ENCODE measurements around the gene NLRP7.
"Not testable (repeated sequence)": the region's sequence is repeated elsewhere in the genome, so short reads cannot be mapped to it uniquely, and the experiment has no call there.

NLRP7 gene

DNA sequence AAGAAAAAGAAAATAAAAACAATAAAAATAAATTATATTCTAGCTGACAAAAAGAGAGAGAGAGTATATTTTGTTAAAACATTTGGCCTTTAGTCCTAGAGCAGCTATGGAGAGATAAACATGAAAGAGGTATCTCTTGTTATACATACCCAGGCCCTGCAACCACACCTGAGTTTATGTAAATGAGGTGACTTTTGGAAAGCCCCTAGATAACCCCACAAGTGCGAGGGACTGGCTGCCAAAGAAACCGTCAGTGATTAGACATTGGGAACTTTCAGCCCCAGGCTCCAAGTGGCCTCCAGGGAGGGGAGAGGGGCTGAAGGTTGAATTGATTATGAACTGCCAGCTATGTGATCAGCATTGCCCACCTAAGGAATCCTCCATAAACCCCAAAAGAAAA is 2.1 kb upstream of the NLRP7 start:
- TF ChIP-seq POLR2AphosphoS5 (IDR thresholded peaks at IDR 0.05; ENCODE audit: low read depth, low read length) = no peak
- no peak for TF ChIP-seq TAF1 (IDR thresholded peaks at IDR 0.05; ENCODE audit: borderline replicate concordance, low read depth, low read length)
- no peak for TF ChIP-seq POLR2A (IDR thresholded peaks at IDR 0.05; ENCODE audit: low read depth, low read length)
- DNase-seq (ENCODE audit: insufficient read length) (no peak), FAIRE-seq (no peak)

DNA sequence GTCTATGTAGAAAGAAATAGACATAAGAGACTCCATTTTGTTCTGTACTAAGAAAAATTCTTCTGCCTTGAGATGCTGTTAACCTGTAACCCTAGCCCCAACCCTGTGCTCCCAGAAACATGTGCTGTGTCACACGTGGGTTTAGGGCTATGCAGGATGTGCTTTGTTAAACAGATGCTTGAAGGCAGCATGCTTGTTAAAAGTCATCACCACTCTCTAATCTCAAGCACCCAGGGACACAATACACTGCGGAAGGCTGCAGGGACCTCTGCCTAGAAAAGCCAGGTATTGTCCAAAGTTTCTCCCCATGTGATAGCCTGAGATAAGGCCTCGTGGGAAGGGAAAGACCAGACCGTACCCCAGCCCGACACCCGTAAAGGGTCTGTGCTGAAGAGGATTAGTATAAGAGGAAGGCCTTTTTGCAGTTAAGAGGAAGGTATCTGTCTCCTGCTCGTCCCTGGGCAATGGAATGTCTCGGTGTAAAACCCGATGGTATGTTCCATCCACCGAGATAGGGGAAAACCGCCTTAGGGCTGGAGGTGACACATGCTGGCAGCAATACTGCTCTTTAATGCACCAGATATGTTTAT is 3.5 kb downstream of the NLRP7 start:
- not testable (repeated sequence) for DNase-seq (ENCODE audit: insufficient read length); FAIRE-seq

DNA sequence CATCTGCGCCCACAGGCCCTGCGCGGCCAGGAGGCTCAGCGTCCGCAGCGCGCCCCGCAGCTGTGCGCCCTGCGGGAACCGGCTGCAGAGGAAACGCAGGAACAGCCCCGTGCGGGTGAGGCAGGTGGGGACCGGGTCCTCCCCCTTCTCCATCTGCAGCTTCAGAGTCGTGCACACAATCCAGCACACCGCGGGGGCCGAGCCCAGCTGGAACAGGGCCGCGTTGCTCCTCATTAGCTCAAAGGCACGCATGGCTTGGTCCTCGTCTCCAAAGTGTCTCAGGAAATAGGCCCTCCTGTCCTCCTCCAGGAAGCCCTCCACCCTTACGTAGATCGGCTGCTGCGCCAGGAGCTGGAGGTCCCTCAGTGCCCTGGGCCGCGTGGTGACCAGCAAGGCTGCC is 7.8 kb downstream of the NLRP7 start:
- not testable (repeated sequence) for FAIRE-seq; DNase-seq (ENCODE audit: insufficient read length)

DNA sequence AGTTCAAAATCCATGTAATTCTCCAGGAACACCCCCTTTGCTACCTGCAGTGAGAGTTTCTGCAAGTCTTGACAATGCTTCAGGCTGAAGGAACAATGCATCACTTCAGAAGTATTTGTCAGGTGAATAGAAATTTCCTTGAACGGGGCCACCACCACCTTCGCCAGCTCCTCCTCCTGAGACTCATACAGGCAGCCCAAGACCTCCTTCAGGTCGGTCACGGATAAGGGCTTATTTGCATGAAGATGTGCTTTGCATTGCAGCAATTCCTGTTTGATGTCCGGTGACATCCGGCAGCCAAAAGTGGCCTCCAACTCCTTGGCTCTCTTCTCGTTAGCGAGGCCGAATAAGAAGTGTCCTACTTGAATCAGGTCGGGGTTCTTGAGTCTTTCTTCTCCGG is 8.4 kb downstream of the NLRP7 start:
- TF ChIP-seq POLR2A (IDR thresholded peaks at IDR 0.05; ENCODE audit: low read depth, low read length) (no peak), POLR2AphosphoS5 (IDR thresholded peaks at IDR 0.05; ENCODE audit: low read depth, low read length) (no peak), TAF1 (IDR thresholded peaks at IDR 0.05; ENCODE audit: borderline replicate concordance, low read depth, low read length) (no peak)
- no peak for FAIRE-seq
- DNase-seq (ENCODE audit: insufficient read length) = no peak

DNA sequence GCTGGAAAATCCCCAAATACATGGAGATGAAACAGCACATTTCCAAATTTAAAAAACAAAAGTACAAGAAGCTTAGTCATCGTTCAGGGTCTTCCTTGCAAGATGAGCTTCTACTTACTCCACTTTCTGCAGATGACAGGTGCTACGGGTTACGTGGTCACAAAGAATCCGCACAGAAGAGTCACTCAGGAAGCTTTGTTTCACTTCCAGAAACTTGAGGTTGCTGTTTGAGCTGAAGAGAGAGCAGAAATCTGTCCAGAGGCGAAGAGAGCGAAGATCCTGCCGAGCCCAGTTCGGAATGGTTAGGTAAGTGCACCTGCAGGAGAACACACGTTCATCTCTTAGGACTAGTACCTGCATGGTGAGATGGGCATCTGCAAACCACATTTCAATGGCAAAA is 9.4 kb downstream of the NLRP7 start:
- TF ChIP-seq POLR2A (IDR thresholded peaks at IDR 0.05; ENCODE audit: low read depth, low read length) (no peak), POLR2AphosphoS5 (IDR thresholded peaks at IDR 0.05; ENCODE audit: low read depth, low read length) (no peak), TAF1 (IDR thresholded peaks at IDR 0.05; ENCODE audit: borderline replicate concordance, low read depth, low read length) (no peak)
- no peak for FAIRE-seq
- DNase-seq (ENCODE audit: insufficient read length) = peak; percentile 35

DNA sequence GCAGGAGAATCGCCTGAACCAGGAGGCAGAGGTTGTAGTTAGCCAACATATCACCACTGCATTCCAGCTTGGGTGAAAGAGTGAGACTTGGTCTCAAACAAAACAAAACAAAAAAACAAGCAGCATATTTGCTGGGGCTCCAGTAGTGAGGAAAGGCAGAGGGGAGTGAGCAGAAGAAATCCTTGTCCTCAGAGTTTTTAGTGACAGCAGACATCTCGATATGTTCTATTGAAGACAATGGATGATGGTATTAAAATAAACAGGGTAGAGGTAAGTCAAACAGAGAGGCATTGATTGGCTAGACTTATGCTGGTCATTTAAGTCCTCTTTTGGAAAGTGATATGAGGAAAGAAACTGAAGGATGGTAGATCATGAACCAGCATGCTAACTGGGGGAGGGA is 19.0 kb downstream of the NLRP7 start:
- DNase-seq (ENCODE audit: insufficient read length) = no peak
- FAIRE-seq = no peak
- no peak for TF ChIP-seq TAF1 (IDR thresholded peaks at IDR 0.05; ENCODE audit: borderline replicate concordance, low read depth, low read length)
- TF ChIP-seq POLR2AphosphoS5 (IDR thresholded peaks at IDR 0.05; ENCODE audit: low read depth, low read length) = no peak
- TF ChIP-seq POLR2A (IDR thresholded peaks at IDR 0.05; ENCODE audit: low read depth, low read length) = no peak

DNA sequence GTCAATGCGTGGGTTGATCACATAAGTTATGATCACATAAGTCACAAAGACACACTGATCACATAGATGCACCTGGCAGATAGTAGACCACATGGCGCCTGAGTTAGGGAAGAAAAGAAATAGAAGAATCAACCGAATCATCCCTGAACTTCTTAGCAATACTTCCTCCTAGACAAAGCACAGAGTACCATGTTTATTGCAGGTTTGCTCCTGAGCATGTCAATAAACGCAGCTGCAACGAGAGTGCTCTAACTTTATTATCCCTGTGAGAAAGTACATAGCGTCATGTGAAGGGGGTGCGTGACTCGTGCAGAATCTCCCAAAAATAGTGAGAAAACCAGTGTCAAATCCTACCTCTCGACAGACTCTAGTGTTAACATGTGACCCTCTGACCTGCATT is 24.1 kb downstream of the NLRP7 start:
- TF ChIP-seq TAF1 (IDR thresholded peaks at IDR 0.05; ENCODE audit: borderline replicate concordance, low read depth, low read length) (no peak), POLR2AphosphoS5 (IDR thresholded peaks at IDR 0.05; ENCODE audit: low read depth, low read length) (no peak), POLR2A (IDR thresholded peaks at IDR 0.05; ENCODE audit: low read depth, low read length) (no peak)
- DNase-seq (ENCODE audit: insufficient read length) (no peak), FAIRE-seq (no peak)

DNA sequence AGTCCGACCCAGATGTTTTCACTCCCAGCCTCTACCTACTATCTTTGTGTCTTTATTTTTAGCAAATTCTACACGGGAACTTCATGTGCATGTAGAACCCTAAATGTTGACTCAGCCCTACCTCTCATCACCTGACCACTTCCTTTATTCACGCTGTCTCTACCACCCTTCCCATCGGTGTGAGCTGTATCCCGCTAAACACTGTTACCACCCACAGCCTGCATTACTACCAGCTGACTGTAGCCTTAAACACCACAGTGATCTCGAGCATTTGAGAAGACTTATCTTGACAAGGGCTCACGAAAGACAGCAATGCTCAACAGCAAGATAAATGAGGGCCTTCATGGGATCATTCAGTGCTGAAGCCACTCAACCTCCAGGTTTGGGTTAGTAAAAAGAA is 26.2 kb downstream of the NLRP7 start:
- DNase-seq (ENCODE audit: insufficient read length) = no peak
- no peak for TF ChIP-seq TAF1 (IDR thresholded peaks at IDR 0.05; ENCODE audit: borderline replicate concordance, low read depth, low read length)
- no peak for TF ChIP-seq POLR2A (IDR thresholded peaks at IDR 0.05; ENCODE audit: low read depth, low read length)
- TF ChIP-seq POLR2AphosphoS5 (IDR thresholded peaks at IDR 0.05; ENCODE audit: low read depth, low read length) = no peak
- no peak for FAIRE-seq

DNA sequence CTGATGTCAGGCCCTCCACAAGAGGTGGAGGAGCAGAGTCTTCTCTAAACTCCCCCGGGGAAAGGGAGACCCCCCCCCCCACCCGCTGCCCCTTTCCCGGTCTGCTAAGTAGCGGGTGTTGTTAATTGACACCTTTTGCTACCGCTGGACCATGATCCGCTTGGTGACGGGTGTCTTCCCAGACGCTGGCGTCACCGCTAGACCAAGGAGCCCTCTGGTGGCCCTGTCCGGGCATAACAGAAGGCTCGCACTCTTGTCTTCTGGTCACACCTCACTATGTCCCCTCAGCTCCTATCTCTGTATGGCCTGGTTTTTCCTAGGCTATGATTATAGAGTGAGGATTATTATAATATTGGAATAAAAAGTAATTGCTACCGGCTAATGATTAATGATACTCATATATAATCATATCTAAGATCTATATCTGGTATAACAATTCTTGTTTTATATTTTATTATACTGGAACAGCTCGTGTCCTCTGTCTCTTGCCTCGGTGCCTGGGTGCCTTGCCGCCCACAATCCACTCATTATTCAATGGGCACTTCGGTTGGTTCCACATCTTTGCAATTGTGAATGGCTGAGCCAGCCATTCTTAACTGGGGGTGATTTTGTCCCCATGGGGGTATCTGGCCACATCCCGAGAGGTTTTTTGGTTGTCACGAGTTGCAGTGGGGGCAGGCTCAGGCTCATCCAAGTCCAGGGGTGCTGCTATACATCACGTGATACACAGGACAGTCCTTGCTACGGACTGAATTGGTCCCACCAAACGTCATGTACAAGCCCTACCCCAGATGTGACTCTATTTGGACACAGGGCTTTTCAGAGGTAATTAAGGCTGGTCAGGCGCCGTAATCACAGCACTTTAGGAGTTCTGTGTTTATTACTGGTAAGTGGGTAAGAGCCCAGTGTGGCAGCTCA is 27.4 kb downstream of the NLRP7 start:
- not testable (repeated sequence) for FAIRE-seq; DNase-seq (ENCODE audit: insufficient read length)

DNA sequence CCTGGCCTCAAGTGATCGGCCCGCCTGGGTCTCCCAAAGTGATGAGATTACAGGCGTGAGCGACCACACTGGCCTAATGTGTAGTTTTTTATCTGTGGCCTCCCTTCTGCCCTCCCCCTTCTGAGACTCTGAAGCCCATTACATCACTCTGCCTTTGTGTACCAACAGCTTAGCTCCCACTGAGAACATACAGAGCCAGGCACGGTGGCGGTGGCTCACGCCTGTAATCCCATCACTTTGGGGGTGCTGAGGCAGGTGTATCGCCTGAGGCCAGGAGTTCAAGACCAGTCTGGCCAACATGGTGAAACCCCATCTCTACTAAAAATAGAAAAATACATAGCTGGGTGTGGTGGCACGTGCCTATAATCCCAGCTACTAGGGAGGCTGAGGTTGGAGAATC is 28.8 kb downstream of the NLRP7 start:
- FAIRE-seq (no peak), DNase-seq (ENCODE audit: insufficient read length) (no peak)
- TF ChIP-seq POLR2A (IDR thresholded peaks at IDR 0.05; ENCODE audit: low read depth, low read length) (no peak), POLR2AphosphoS5 (IDR thresholded peaks at IDR 0.05; ENCODE audit: low read depth, low read length) (no peak), TAF1 (IDR thresholded peaks at IDR 0.05; ENCODE audit: borderline replicate concordance, low read depth, low read length) (no peak)

DNA sequence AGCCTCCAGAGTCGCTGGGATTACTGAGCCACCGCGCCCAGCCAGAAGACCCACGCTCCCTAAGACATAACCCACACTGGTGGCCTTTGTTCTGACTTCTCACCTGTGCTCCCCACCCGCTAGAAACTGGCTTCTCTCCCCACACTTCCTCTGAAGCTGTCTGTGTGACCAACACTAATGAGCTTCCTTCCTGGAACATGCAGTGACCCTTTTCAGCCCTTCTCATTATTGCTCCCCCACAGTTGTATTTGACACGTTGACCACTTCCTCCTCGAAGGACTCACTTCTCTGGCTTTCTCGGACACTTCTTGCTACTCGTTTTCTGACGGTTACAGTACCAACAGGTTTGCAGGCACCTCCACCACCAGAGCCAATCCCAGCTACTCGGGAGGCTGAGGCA is 30.5 kb downstream of the NLRP7 start:
- no peak for FAIRE-seq

DNA sequence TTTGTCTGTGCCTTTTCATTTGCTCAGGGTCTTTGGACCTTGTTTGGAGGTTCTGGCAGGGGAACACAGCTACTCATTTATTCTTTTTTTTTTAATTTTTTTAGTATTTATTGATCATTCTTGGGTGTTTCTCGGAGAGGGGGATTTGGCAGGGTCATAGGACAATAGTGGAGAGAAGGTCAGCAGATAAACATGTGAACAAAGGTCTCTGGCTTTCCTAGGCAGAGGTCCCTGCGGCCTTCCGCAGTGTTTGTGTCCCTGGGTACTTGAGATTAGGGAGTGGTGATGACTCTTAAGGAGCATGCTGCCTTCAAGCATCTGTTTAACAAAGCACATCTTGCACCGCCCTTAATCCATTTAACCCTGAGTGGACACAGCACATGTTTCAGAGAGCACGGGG is 39.4 kb downstream of the NLRP7 start:
- DNase-seq (ENCODE audit: insufficient read length); FAIRE-seq: not testable (repeated sequence)

More for the DNA sequence above, 30.5 kb downstream of the NLRP7 start:
- no peak for DNase-seq (ENCODE audit: insufficient read length)
- TF ChIP-seq TAF1 (IDR thresholded peaks at IDR 0.05; ENCODE audit: borderline replicate concordance, low read depth, low read length) (no peak), POLR2AphosphoS5 (IDR thresholded peaks at IDR 0.05; ENCODE audit: low read depth, low read length) (no peak), POLR2A (IDR thresholded peaks at IDR 0.05; ENCODE audit: low read depth, low read length) (no peak)

DNA sequence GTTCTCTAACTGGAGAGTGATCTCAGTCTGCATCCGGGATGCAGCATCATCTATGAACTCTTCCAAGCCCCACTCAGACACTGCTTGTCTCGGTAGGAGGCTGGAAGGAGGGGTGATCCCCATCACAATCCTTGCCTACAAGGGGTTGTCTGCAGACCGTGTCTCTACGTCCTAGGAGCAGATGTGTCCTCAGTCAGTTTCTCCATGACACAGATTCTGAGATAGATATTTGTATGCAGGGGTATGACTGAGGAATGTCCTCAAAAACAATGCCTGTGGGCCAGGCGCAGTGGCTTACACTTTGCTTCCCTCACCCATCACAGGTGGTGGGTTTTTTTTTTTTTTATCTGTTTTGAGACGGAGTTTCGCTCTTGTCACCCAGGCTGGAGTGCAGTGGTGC is 40.5 kb downstream of the NLRP7 start:
- FAIRE-seq (no peak), DNase-seq (ENCODE audit: insufficient read length) (no peak)
- TF ChIP-seq POLR2AphosphoS5 (IDR thresholded peaks at IDR 0.05; ENCODE audit: low read depth, low read length) (no peak), TAF1 (IDR thresholded peaks at IDR 0.05; ENCODE audit: borderline replicate concordance, low read depth, low read length) (no peak), POLR2A (IDR thresholded peaks at IDR 0.05; ENCODE audit: low read depth, low read length) (no peak)
